NT2/D1 (cell line): ENCODE measurements around the gene ANTXR2.

Experiments
- SUZ12 ChIP-seq: IDR thresholded peaks from 2 replicates; pipeline ENCODE4 v1.6.1; 2011; ENCODE audit not compliant: insufficient read length, insufficient read depth; ENCODE audit errors: extremely low read depth
- YY1 ChIP-seq: IDR thresholded peaks from 2 replicates; pipeline ENCODE4 v1.6.1; 2011; ENCODE audit not compliant: insufficient read length, insufficient read depth
- ZNF274 ChIP-seq: IDR thresholded peaks from 2 replicates; pipeline ENCODE4 v1.6.1; 2011; ENCODE audit warnings: mild to moderate bottlenecking, low read depth, low read length

DNA sequence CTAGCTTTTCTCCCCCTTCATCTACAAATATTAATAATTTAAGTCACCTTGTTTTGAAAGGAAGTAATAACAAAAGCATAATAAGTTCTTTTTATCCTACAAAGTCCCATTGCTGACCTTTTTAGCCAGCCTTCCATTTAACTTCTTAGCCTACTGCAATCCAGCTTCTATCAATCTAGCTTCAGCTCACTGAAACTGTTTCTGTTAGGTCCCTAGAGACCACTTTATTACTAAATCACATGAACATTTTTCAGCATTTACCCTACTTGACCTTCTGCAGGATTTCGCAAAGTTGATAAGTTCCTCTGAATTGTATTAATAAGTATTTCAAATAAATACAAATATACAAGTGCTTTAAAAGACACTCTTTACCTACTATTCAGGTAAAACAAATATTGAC, 186.5 kb downstream of the ANTXR2 start:
- TF ChIP-seq SUZ12 (no peak), YY1 (no peak), ZNF274 (no peak)
